Pancreas (tissue), 10 donors: ENCODE measurements around the gene PRKCQ. TPM values are rescaled to one million over a fixed set of nuclear protein-coding genes. Genes with fewer than 3 reads are reported as not detected.

Source experiments
- ATAC-seq, 4 donors: fragments of 200-7000 bp; cut with Tn5 transposase; one replicate each; pipeline versions ENCODE4 v1.8.0 to v1.9.1; 2020; ENCODE audit warnings: mild to moderate bottlenecking in 4 of 4, moderate library complexity in 4 of 4
- DNase-seq, 6 donors: peaks; one replicate each; pipeline ENCODE4 v3.0.0-alpha.2; 2020
- FAIRE-seq: peaks from 2 replicates; lab custom pipeline; 2012; peaks lifted over from hg19 to GRCh38; lab: Jason Lieb, UNC
- H3K27ac ChIP-seq, 4 donors: fragments of 200-600 bp; sonication (generic); 1 replicate in 3 of 4; 2 replicates in 1 of 4; pipeline versions ENCODE4 v1.5.0 to v1.8.0; 2020
- H3K27me3 ChIP-seq, 4 donors: fragments of 200-600 bp; one replicate each; pipeline ENCODE4 v1.8.0; 2021
- H3K36me3 ChIP-seq, 3 donors: fragments of 200-600 bp; sonication (generic) in 1 of 3; one replicate each; pipeline versions ENCODE4 v1.5.0 to v1.8.0; 2020 to 2021
- H3K4me1 ChIP-seq, 3 donors: fragments of 200-600 bp; one replicate each; pipeline ENCODE4 v1.8.0; 2021
- H3K4me3 ChIP-seq, 4 donors: fragments of 200-600 bp; sonication (generic) in 2 of 4; one replicate each; pipeline versions ENCODE4 v1.5.0 to v1.8.0; 2020 to 2021
- H3K9me3 ChIP-seq, 4 donors: fragments of 200-600 bp; one replicate each; pipeline ENCODE4 v1.8.0; 2021
- CTCF ChIP-seq, 4 donors: fragments of 200-600 bp; sonication (generic) in 3 of 4; IDR thresholded peaks; one replicate each; pipeline versions ENCODE4 v1.5.0 to v1.8.0; 2021; ENCODE audit warnings: antibody characterized with exemption in 4 of 4
- WGBS, 2 donors: extraction: QIAGEN DNeasy Blood & Tissue Kit; methylation state at CpG; one replicate each; pipeline ENCODE4 v1.1.7; 2013; 5-methylcytosine and 5-hydroxymethylcytosine counted together
- intact Hi-C, 3 donors: fragments of 100-400 bp; cut with DNase I; formaldehyde crosslinking; loops; one replicate each; pipeline versions ENCODE4 v1.11.1 to v1.14.2; 2022
- polyA plus RNA-seq, 2 donors: library from polyadenylated mRNA; stranded (reverse); fragments of 200-250 nt; gene quantifications; one replicate each; pipeline ENCODE4 v1.2.3, GENCODE V29; 2013
- total RNA-seq, 6 donors: library from RNA; stranded (reverse); fragmentation: NEBNext Ultra II Directional in 4 of 6; extraction: Animal tissue kit (Norgen Biotek cat#: 25700) in 4 of 6; gene quantifications; one replicate each; pipeline versions ENCODE4 v1.2.1 to v1.2.4, GENCODE V29; 2021 to 2023
- donor health status: healthy with polysubstance abuse.
- donor health status: DM: no; HTN: no; CAD: no; lungs with moderate emphysema.
- donor health status: DM: no; HTN: no; CAD: no.
- donor health status: control.
- donor health status: control.
- donor health status: Bipolar disorder and iron deficiency.
- donor health status: DM: yes; HTN: yes; CAD: no.
- donor health status: DM: no; HTN: no; CAD: no.
- donor health status: DM: no; HTN: no; CAD: no.
- donor health status: DM: yes; HTN: yes; CAD: no.

PRKCQ gene
- total and polyA plus RNA-seq, 8 donors: 1.4 to 5.2 (median 3.4) TPM

- Histone ChIP-seq H3K27ac (no peak overlapping the region), H3K4me1 (no peaks in the 10 kb centered on the region), H3K36me3 (peaks cover 0 to 7% (median 0%) of the 10 kb centered on the region in 3 donors), H3K4me3 (no peak overlapping the region), H3K27me3 (no peaks in the 10 kb centered on the region), H3K9me3 (no peaks in the 10 kb centered on the region)
- 77 to 83% methylated on average over 7 of the region's 7 CpGs for WGBS, 2 donors
- no peak for DNase-seq
- ATAC-seq: no peak
- intact Hi-C loops: no loop called here
- no peak for FAIRE-seq
- TF ChIP-seq CTCF (IDR thresholded peaks at IDR 0.05): no peak
These were observed 65.9 kb downstream of the PRKCQ start for GRCh38 chr10:6514180-6514579.

DNA sequence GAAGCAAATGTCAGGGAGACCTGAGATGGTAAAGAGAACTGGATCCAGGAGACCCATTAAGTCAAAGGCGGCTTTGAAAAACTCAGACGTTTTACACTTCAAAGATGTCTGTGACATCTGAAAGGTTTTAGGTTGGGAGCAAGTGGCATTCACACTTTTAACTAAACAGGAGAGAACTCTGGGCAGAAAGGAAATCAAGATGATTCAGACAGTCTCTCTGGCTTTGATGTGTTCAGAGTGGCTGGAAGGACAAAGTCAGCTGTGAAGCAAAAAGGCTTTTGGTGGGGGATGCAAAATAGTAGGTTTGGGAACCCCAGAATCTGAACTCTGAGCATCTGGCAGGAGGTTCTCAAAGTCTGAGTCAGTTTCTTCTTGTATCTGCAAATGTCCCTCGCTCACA, 66.6 kb downstream of the PRKCQ start:
- H3K4me3 ChIP-seq: no peak overlapping the region
- intact Hi-C loops: no loop called here
- no peak for DNase-seq
- no peak for ATAC-seq
- no peaks in the 10 kb centered on the region for H3K27me3 ChIP-seq
- no peaks in the 10 kb centered on the region for H3K9me3 ChIP-seq
- no peak overlapping the region for H3K27ac ChIP-seq
- no peak for FAIRE-seq
- TF ChIP-seq CTCF (IDR thresholded peaks at IDR 0.05): no peak
- no peaks in the 10 kb centered on the region for H3K4me1 ChIP-seq
- peaks cover 0 to 7% (median 0%) of the 10 kb centered on the region in 3 donors for H3K36me3 ChIP-seq
- WGBS, 2 donors: 75 to 77% methylated on average over 3 of the region's 3 CpGs

DNA sequence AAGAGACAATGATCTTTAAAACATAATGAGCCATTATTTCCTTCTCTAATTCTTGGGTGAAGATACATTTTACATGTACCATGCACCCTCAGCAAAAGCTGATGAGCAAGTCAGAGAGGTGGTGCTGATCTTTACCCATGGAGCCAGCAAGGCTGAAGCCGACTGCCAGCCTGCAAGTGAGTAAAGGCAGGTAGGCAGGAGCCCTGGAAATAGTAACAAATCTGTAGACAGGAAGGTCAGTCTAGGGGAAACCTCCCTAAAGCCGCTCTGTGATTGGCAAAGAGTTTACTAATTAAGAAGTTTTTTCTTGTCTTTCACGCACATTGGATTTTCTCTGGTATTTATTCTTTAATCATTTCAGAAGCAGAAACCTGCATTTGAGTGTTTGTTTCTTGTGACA, 67.9 kb downstream of the PRKCQ start:
- H3K9me3 ChIP-seq: no peaks in the 10 kb centered on the region
- FAIRE-seq (no peak), ATAC-seq (no peak), DNase-seq (no peak)
- no peak overlapping the region for H3K4me3 ChIP-seq
- intact Hi-C loops: no loop called here
- H3K4me1 ChIP-seq: no peaks in the 10 kb centered on the region
- peaks cover 0 to 7% (median 0%) of the 10 kb centered on the region in 3 donors for H3K36me3 ChIP-seq
- WGBS, 2 donors: 87% methylated on average over 3 of the region's 3 CpGs
- no peaks in the 10 kb centered on the region for H3K27me3 ChIP-seq
- H3K27ac ChIP-seq: no peak overlapping the region
- no peak for TF ChIP-seq CTCF (IDR thresholded peaks at IDR 0.05)

DNA sequence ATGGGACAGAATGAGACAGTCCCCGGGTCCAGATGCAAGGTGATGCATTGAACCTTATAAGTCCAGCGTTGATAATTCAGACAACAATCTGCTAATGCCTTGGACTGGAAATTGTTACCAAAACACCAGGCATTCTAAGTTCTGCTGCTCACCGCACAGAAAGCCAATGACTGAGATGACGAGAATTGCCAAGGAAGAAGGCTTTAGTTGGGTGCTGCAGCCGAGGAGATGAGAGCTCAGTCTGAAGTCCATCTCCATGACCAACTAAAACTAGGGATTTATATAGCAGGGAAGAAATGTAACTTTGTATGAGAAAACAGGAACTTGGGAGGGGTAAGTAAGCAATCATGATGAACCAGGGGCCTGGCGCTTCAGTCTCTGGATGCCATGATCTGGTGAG, 68.7 kb downstream of the PRKCQ start:
- no peak for ATAC-seq
- Histone ChIP-seq H3K4me3 (no peak overlapping the region), H3K4me1 (no peaks in the 10 kb centered on the region), H3K27ac (no peak overlapping the region), H3K9me3 (no peaks in the 10 kb centered on the region), H3K27me3 (no peaks in the 10 kb centered on the region), H3K36me3 (peaks cover 0 to 7% (median 0%) of the 10 kb centered on the region in 3 donors)
- no peak for DNase-seq
- WGBS, 2 donors: 98% methylated on average over 6 of the region's 6 CpGs
- TF ChIP-seq CTCF (IDR thresholded peaks at IDR 0.05): no peak
- intact Hi-C loops: no loop called here
- FAIRE-seq: no peak

- H3K27me3 ChIP-seq: no peaks in the 10 kb centered on the region
- no peak for FAIRE-seq
- WGBS, 2 donors: 92 to 93% methylated on average over 5 of the region's 5 CpGs
- intact Hi-C loops: no loop called here
- peaks cover 0 to 7% (median 0%) of the 10 kb centered on the region in 3 donors for H3K36me3 ChIP-seq
- ATAC-seq: no peak
- no peak for TF ChIP-seq CTCF (IDR thresholded peaks at IDR 0.05)
- no peak overlapping the region for H3K4me3 ChIP-seq
- H3K9me3 ChIP-seq: no peaks in the 10 kb centered on the region
- DNase-seq: no peak
- no peaks in the 10 kb centered on the region for H3K4me1 ChIP-seq
- H3K27ac ChIP-seq: no peak overlapping the region
These were observed 72.8 kb downstream of the PRKCQ start for GRCh38 chr10:6507311-6507710.
